ENCODE data around the gene RIMBP2.

GRCh38 chr12:130764475-130765185, 48.5 kb upstream of the RIMBP2 start:
- TF ChIP-seq CTCF (IDR thresholded peaks at IDR 0.05) (no peak), POLR2A (IDR thresholded peaks at IDR 0.05) (no peak), EP300 (IDR thresholded peaks at IDR 0.05) (no peak)

Measured in tibial nerve (tissue), 4 donors.